H4 (cell line): ENCODE data around the gene NF2. TPM values are rescaled to one million over a fixed set of nuclear protein-coding genes. Genes with fewer than 3 reads are reported as not detected.

Experiments used
- DNase-seq: peaks from one replicate; pipeline ENCODE4 v3.0.0-alpha.2; 2015; ENCODE audit warnings: low spot score
- total RNA-seq: library from RNA; depleted of rRNA; stranded (reverse); fragments of >200 nt; shearing (Covaris generic); gene quantifications from 2 replicates; pipeline ENCODE4 v1.2.3, GENCODE V29; 2014

The NF2 gene
- total RNA-seq, 1 experiment from 2014 or later: 32.4 TPM

GRCh38 chr22:29720811-29721323 is 117.4 kb downstream of the NF2 start:
- DNase-seq: no peak

DNA sequence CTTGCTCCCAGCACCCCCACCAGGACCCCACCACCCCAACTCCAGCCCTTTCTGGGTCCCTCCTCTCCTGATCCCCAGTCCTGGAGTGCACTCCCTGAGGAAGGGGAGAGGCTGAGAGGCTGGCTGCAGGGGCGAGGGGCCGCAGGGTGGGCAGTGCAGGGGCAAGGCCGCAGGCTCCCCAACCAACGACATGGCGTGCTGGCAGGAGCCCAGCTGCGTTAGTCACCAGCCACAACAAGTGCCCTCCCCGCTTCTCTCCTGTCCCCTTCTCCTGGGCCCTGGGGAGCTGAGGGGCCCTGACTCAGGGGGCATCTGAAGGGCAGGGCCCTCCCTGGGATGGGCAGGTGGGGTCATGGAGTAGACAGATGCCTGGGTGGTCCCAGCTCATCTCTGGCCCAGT is 118.7 kb downstream of the NF2 start:
- no peak for DNase-seq

GRCh38 chr22:29722587-29722986 is 119.2 kb downstream of the NF2 start:
- DNase-seq: no peak

- DNase-seq: no peak
Measured at GRCh38 chr22:29723766-29724165, 120.3 kb downstream of the NF2 start.

DNA sequence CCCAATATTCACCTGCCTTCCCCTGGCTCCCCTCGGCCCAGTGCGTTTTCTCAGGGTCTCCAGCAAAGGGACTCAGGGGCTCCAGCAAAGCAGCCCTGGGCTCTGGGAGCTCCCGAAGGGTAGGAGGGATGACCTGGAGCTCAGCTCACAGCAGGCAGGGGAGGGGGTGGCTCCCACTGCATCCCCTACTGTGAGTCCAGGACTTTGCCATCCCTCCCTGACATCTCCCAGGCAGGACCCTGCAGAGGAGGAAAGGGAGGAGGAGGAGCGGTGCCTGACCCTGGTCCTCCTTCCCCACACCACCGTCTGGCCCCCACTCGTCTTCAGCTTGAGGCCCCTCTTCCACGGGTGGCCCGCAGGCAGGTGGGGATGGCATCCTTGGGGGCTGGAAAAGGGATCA is 121.4 kb downstream of the NF2 start:
- DNase-seq: no peak

DNA sequence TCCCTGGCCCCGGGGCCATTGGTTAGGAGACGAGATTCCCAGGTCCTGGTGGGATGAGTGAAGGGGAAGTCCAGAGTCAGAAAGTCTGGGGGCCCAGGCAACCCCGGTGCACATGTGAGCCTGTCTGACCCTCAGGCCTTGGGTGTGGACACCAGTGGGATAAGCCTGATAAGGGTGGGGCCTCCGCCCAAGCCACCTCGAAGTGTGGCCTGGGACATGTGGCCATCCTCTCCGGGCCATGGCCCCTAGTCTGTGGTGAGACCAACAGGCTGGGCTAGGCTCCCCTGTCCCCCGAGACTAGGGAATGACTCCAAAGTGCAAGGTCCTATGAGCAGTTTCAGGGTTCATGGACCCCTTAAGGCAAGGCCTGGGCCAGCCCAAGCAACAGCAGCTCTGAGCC is 122.7 kb downstream of the NF2 start:
- DNase-seq: no peak

GRCh38 chr22:29726512-29727130 is 123.2 kb downstream of the NF2 start:
- DNase-seq: no peak

DNA sequence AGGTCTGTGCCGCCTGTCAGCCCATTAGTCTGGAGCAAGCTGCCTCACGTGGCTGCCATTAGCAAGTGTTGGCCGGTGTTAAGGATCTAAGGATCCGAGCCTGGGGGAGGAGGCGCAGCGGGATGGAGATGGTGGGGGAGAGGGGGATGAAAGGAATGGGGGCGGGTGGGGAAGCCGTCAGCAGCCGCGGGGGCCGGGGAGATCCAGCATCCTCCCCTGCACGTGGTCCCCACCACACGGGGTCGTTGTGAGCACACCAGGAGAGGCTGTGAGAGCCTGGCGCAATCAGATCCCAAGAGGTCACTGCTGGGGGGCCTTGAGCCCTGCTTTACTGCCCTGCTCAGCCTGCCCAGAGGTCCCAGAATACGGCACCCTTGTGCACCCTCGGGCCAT is 123.7 kb downstream of the NF2 start:
- DNase-seq: no peak

DNA sequence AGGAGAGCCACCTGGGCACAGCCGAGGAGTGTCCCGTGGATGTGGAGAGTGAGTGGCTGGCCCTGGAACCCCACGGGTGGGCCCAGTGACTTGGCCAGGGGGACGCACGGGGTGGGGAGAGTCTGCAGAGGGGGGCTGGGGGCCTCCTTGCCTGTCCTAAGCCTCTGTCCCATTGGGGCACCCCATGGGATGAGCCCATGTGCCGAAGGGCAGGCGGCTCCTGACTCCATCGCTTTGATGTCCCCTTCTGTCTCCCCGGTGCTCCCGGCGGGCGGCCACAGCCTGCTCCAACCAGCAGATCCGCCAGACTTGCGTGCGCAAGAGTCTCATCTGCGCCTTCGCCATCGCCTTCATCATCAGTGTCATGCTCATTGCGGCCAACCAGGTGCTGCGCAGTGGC is 125.7 kb downstream of the NF2 start:
- DNase-seq: no peak

DNA sequence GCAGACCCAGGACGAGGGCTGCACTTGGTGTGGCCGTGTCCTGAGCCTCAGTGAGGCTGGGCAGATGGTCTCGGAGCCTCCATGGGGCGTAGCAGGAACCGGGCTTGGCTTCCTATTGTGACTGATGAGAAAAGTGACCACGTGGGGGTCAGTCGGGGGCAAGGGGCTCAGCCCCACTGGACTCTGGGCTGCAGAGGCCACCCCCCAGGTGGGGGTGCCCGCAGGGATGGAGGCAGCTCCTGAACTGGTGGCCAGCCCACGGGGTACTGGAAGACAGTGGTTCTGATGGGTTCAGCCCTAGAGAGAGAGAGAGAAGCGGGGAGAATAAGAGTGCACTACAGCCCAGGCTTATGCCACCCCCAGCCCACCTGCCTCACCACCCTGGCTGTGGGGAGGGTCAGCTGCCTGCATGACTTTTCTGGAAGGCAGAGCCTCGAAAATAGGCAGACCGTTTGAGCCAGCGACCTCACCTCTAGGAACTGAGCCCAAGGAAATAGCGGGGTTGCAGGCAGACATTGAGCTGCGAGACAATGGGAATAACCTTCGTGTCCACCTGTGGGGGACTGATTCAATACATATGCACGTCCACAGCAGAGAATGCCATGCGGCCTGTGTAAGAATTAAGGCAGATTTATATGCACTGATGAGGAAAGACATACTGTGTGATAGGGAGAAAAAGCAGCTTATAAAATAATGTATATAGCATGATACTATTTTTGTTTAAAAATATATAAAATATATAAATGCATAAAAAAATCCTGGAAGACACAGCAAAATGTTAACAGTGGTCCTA is 127.8 kb downstream of the NF2 start:
- DNase-seq: no peak

- no peak for DNase-seq
Measured at GRCh38 chr22:29732883-29733282, 129.4 kb downstream of the NF2 start.

DNA sequence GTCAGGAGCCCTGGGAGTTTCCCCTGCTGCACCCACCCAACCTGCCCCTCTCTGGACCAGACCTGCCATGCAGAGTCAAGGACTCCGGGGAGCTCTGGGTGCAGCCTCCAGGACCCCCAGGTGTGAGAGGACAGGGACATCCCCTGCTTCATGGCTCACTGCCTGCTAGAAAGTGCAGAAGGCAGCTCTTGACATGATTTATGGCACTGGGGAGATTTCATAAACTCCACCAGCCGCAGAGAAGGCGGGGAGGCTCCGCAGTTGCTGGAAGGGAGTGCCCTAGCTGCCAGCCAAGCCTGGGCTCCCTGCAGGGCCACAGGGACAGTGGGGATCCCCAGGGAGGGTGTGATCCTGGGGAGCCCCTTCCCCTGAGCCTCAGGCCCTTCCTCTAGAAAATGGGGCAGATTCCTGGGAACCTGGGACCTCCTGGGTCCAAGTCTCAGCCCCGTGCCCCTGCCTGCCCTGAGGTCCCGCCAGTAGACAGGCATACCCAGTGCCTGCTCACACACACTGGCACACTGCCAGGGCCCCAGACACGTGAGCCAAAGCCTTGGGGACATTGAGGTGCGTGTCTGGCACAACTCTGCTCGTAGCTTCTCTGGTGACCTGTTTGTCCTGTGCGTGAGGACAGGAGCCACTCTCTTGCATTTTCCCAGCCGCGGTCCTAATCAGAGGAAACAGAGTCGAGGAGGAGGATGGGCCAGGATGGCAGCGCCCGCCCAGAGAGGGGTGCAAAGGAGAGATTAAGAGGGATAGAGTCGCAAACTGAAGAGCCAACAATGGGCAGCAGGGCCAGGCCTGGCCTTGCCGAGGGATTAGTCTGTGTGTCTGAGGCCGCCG is 130.1 kb downstream of the NF2 start:
- DNase-seq: no peak

GRCh38 chr22:29734406-29734805 is 131.0 kb downstream of the NF2 start:
- no peak for DNase-seq

DNA sequence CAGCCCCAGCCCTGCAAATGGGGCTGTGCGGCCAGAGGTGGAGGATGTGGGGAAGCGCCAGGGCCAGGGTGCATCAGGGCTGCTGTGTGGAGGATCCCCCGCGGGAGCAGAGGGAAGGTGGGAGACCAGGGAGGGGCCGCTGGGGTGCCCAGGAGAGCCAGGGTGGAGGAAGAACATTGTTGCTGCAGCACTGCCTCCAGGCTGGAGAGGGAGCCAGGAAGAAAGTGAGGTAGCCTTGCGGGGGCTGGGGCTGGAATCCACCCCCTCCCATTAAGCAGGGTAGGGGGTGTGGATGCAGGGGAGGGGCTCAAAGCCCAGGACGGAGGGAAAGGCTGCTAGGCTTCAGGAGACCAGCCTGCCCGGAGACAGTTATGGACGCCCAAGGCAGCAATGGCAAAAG is 131.4 kb downstream of the NF2 start:
- no peak for DNase-seq

DNA sequence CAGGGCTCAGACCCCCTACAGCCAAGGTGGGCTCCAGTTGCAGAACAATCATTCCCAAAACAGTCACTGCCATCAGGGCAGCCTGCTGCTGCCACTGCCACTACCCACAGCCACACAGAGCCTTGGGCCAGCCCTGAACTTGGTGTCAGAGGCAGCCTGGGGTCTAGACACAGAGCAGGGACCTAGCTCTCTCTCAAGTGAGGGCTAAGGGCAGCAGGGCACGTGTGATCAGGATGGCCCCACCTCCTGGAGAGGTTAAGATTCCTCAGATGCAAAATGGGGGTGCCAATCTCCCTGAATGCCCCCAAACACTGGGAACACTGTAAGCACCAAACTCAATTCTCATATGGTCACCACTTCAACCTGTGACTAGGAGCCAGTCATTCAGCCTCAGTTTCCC is 132.0 kb downstream of the NF2 start:
- no peak for DNase-seq

GRCh38 chr22:29737251-29738117 is 134.1 kb downstream of the NF2 start:
- no peak for DNase-seq

DNA sequence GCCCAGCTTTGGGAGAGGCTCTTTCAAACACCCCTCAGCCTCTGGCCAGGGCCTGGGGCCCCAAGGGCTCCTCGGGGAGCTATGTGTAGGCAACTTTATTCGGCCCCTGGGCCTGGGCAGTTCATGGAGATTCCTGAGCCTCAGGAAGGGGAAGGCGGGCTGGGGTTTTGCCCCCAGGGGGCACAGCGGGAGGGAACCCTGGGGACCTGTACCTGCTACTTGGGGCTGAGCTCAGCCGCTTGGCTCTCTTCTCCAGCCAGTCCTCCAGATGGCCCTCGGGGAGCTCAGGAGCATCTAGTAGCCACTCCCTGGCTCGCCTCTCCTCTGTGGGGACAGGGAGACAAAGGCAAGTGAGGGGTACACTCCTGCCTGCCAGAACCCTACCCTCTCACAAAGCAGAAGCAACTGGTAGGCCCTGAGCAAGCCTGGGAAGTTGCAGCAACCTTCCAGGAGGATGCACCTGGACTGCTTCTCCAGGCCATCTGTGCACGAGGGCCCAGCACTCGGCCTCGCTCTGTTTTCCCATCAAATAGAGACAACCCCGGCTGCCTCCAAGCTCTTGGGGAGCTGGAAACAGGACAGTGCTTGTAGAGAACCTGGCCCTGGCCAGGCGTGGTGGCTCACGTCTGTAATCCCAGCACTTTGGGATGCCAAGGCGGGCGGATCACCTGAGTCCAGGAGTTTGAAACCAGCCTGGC is 134.8 kb downstream of the NF2 start:
- no peak for DNase-seq

GRCh38 chr22:29739346-29739875 is 136.0 kb downstream of the NF2 start:
- DNase-seq: no peak

GRCh38 chr22:29740216-29740615 is 136.8 kb downstream of the NF2 start:
- no peak for DNase-seq

- no peak for DNase-seq
Measured at GRCh38 chr22:29741926-29742325, 138.5 kb downstream of the NF2 start.

DNA sequence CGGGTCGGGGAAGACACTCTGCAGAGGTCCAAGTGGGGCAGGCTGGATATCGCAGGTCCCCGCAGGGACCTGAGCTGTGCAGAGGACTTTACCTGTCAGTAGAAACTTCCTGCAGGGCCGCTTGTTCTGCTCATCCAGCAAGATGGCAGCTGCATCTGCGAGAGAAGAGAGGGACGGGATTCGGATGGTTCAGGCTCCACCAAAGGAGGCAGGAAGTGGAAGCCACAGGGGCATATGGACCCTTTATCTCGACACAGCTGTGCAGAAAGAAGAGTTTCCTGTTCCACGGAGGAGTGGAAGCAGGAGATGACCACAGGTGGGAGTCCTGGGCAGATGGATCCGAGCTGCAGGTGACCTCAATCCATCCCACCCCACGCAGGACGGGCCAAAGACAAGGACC is 138.9 kb downstream of the NF2 start:
- DNase-seq: no peak
